ENCODE results near the gene THSD7B. TPM values are rescaled to one million over a fixed set of nuclear protein-coding genes. Genes with fewer than 3 reads are reported as not detected.

THSD7B gene
- total and polyA plus RNA-seq, 10 donors = 0.02 to 0.17 (median 0.09) TPM; not detected in 7

- no peaks in the 10 kb centered on the region for H3K4me1 ChIP-seq
- intact Hi-C loops (cut with DNase I; ENCODE audit: low total_unique reads) = no loop called here
- DNase-seq = no peak
- no peak overlapping the region for H3K27ac ChIP-seq
- no peaks in the 10 kb centered on the region for H3K27me3 ChIP-seq (replicated peaks in 1 of 7)
- H3K4me3 ChIP-seq = no peak overlapping the region
- WGBS, 5 donors = 69 to 80% (median 76%) methylated on average over 6 of the region's 6 CpGs
- TF ChIP-seq CTCF (IDR thresholded peaks at IDR 0.05 in 8 of 11, conservative IDR thresholded peaks at IDR 0.05 in 3 of 11) (no peak), POLR2AphosphoS5 (IDR thresholded peaks at IDR 0.05) (no peak)
- H3K36me3 ChIP-seq = no peaks in the 10 kb centered on the region
- no peaks in the 10 kb centered on the region for H3K9me3 ChIP-seq
Measured at GRCh38 chr2:136863468-136863867, 98.1 kb downstream of the THSD7B start.

GRCh38 chr2:136863874-136864273 is 98.5 kb downstream of the THSD7B start:
- TF ChIP-seq POLR2A (IDR thresholded peaks at IDR 0.05) (no peak), CTCF (IDR thresholded peaks at IDR 0.05 in 8 of 11, conservative IDR thresholded peaks at IDR 0.05 in 3 of 11) (no peak), POLR2AphosphoS5 (IDR thresholded peaks at IDR 0.05) (no peak)
- Histone ChIP-seq H3K27me3 (replicated peaks in 1 of 7) (no peaks in the 10 kb centered on the region), H3K36me3 (no peaks in the 10 kb centered on the region), H3K4me1 (no peaks in the 10 kb centered on the region), H3K27ac (no peak overlapping the region), H3K4me3 (no peak overlapping the region), H3K9me3 (no peaks in the 10 kb centered on the region)
- intact Hi-C loops (cut with DNase I; ENCODE audit: low total_unique reads) = no loop called here
- 18 to 29% (median 25%) methylated on average over 4 of the region's 4 CpGs for WGBS, 5 donors
- DNase-seq = no peak

- Histone ChIP-seq H3K27me3 (replicated peaks in 1 of 7) (no peaks in the 10 kb centered on the region), H3K4me3 (no peak overlapping the region), H3K4me1 (no peaks in the 10 kb centered on the region), H3K27ac (no peak overlapping the region), H3K36me3 (no peaks in the 10 kb centered on the region), H3K9me3 (no peaks in the 10 kb centered on the region)
- 91 to 100% (median 95%) methylated on average over 1 of the region's 1 CpG for WGBS, 5 donors
- no peak for DNase-seq
- TF ChIP-seq POLR2AphosphoS5 (IDR thresholded peaks at IDR 0.05) = no peak
- TF ChIP-seq CTCF (IDR thresholded peaks at IDR 0.05 in 8 of 11, conservative IDR thresholded peaks at IDR 0.05 in 3 of 11) = no peak
- no peak for TF ChIP-seq POLR2A (IDR thresholded peaks at IDR 0.05)
- intact Hi-C loops (cut with DNase I; ENCODE audit: low total_unique reads) = no loop called here
Measured at GRCh38 chr2:136871424-136871823, 106.1 kb downstream of the THSD7B start.

- 58 to 74% (median 68%) methylated on average over 6 of the region's 6 CpGs for WGBS, 5 donors
- intact Hi-C loops (cut with DNase I; ENCODE audit: low total_unique reads) = no loop called here
- Histone ChIP-seq H3K4me1 (no peaks in the 10 kb centered on the region), H3K36me3 (no peaks in the 10 kb centered on the region), H3K9me3 (peaks cover 0 to 3% (median 0%) of the 10 kb centered on the region in 8 donors), H3K27ac (no peak overlapping the region), H3K4me3 (no peak overlapping the region), H3K27me3 (replicated peaks in 1 of 7) (no peaks in the 10 kb centered on the region)
- DNase-seq = no peak
- TF ChIP-seq CTCF (IDR thresholded peaks at IDR 0.05 in 8 of 11, conservative IDR thresholded peaks at IDR 0.05 in 3 of 11) (no peak), POLR2A (IDR thresholded peaks at IDR 0.05) (no peak), POLR2AphosphoS5 (IDR thresholded peaks at IDR 0.05) (no peak)
Measured at GRCh38 chr2:136874258-136874657, 108.9 kb downstream of the THSD7B start.

Measured in spleen (tissue), 11 donors.